SK-N-MC (cell line): Measurements from ENCODE around the gene BRICD5.

Experiments
- EZH2 ChIP-seq: fragments of 200-600 bp; sonication (generic); IDR thresholded peaks from one replicate; pipeline ENCODE4 v1.6.1; 2017; ENCODE audit warnings: antibody characterized with exemption
- POLR2AphosphoS5 ChIP-seq: IDR thresholded peaks from 2 replicates; pipeline ENCODE4 v1.6.1; 2012; ENCODE audit warnings: mild to moderate bottlenecking, low read depth, low read length, borderline replicate concordance

- TF ChIP-seq EZH2 (no peak), POLR2AphosphoS5 (no peak)
These were observed 33.1 kb downstream of the BRICD5 start for GRCh38 chr16:2177561-2177960.
